HEK293 (cell line): ENCODE results near the gene TMEM132A.

Experiments
- CTCF ChIP-seq: fragments of 450-650 bp; formaldehyde crosslinking; IDR thresholded peaks from 2 replicates; pipeline ENCODE4 v1.5.1; 2016; ENCODE audit warnings: missing biosample characterization, missing genetic modification characterization
- GLI2 ChIP-seq: fragments of 450-650 bp; formaldehyde crosslinking; IDR thresholded peaks from 2 replicates; pipeline ENCODE4; 2017; ENCODE audit warnings: missing biosample characterization, missing genetic modification characterization, low read depth, borderline replicate concordance
- PRDM10 ChIP-seq: fragments of 450-650 bp; formaldehyde crosslinking; IDR thresholded peaks from 2 replicates; pipeline ENCODE4 v1.5.1; 2016; ENCODE audit warnings: missing biosample characterization, missing genetic modification characterization
- ZFHX2 ChIP-seq: fragments of 450-650 bp; formaldehyde crosslinking; conservative IDR thresholded peaks from 2 replicates; pipeline ENCODE4 v1.5.1; 2016; ENCODE audit warnings: missing biosample characterization, missing genetic modification characterization
- ZFP41 ChIP-seq: fragments of 450-650 bp; formaldehyde crosslinking; IDR thresholded peaks from 2 replicates; pipeline ENCODE4 v1.5.1; 2016; ENCODE audit warnings: missing biosample characterization, missing genetic modification characterization, borderline replicate concordance
- ZNF24 ChIP-seq: fragments of 450-650 bp; formaldehyde crosslinking; IDR thresholded peaks from 2 replicates; pipeline ENCODE4 v1.5.1; 2016; ENCODE audit warnings: missing biosample characterization, missing genetic modification characterization
- ZNF518A ChIP-seq: fragments of 450-650 bp; formaldehyde crosslinking; conservative IDR thresholded peaks from 2 replicates; pipeline ENCODE4 v1.5.1; 2016; ENCODE audit warnings: low read depth, missing biosample characterization, missing genetic modification characterization

- no peak for TF ChIP-seq ZNF24
- TF ChIP-seq ZFP41 (tag by site-specific recombination): no peak
- TF ChIP-seq CTCF: peak; percentile 6; the same call in 1 of the 2 replicates
- no peak for TF ChIP-seq ZNF518A (tag by site-specific recombination)
- no peak; the same call in 1 of the 2 replicates for TF ChIP-seq ZFHX2 (tag by site-specific recombination)
- peak; percentile 37 for TF ChIP-seq PRDM10 (tag by site-specific recombination)
- TF ChIP-seq GLI2 (tag by site-specific recombination): no peak
Measured at GRCh38 chr11:60914633-60915247, 9.5 kb upstream of the TMEM132A start.
